ENCODE measurements around the gene PKNOX2.

GRCh38 chr11:125398994-125399640 is 234.6 kb downstream of the PKNOX2 start:
- TF ChIP-seq, protein P1, sequence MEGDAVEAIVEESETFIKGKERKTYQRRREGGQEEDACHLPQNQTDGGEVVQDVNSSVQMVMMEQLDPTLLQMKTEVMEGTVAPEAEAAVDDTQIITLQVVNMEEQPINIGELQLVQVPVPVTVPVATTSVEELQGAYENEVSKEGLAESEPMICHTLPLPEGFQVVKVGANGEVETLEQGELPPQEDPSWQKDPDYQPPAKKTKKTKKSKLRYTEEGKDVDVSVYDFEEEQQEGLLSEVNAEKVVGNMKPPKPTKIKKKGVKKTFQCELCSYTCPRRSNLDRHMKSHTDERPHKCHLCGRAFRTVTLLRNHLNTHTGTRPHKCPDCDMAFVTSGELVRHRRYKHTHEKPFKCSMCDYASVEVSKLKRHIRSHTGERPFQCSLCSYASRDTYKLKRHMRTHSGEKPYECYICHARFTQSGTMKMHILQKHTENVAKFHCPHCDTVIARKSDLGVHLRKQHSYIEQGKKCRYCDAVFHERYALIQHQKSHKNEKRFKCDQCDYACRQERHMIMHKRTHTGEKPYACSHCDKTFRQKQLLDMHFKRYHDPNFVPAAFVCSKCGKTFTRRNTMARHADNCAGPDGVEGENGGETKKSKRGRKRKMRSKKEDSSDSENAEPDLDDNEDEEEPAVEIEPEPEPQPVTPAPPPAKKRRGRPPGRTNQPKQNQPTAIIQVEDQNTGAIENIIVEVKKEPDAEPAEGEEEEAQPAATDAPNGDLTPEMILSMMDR (IDR thresholded peaks at IDR 0.05; ENCODE audit: low read depth, low read length), result no peak
- no peak for TF ChIP-seq EZH2phosphoT487 (IDR thresholded peaks at IDR 0.05; ENCODE audit: low read depth)
